GM23338 (cell line): Measurements from ENCODE around the gene AOC2. TPM values are rescaled to one million over a fixed set of nuclear protein-coding genes. Genes with fewer than 3 reads are reported as not detected.
A peak's percentile ranks its signal among the peaks of the same experiment; 100 is the strongest.

Experiments used
- ATAC-seq: fragments of 200-7000 bp; cut with Tn5 transposase; 3 replicates; pipeline ENCODE4 v1.9.1; 2020
- DNase-seq: peaks from one replicate; pipeline ENCODE4 v3.0.0-alpha.2; 2015; ENCODE audit warnings: low spot score
- H2AFZ ChIP-seq: fragments of 200-600 bp; sonication (generic); 2 replicates; pipeline ENCODE4 v1.8.0; 2016; ENCODE audit warnings: antibody characterized with exemption, mild to moderate bottlenecking, moderate library complexity
- H3F3A ChIP-seq: fragments of 200-600 bp; sonication (generic); replicated peaks from 2 replicates; pipeline ENCODE4 v1.8.0; 2017; ENCODE audit warnings: antibody characterized with exemption, mixed run types, low read depth
- H3K27ac ChIP-seq: fragments of 200-600 bp; sonication (generic); 2 replicates; pipeline ENCODE4 v1.6.1; 2016; ENCODE audit warnings: low read depth
- H3K27me3 ChIP-seq: fragments of 200-600 bp; sonication (generic); 2 replicates; pipeline ENCODE4 v1.8.0; 2016; ENCODE audit warnings: mild to moderate bottlenecking, mixed run types, moderate library complexity; ENCODE audit not compliant: insufficient read depth
- H3K36me3 ChIP-seq: fragments of 200-600 bp; sonication (generic); 2 replicates; pipeline ENCODE4 v1.8.0; 2016; ENCODE audit warnings: mild to moderate bottlenecking; ENCODE audit not compliant: insufficient read depth
- H3K4me1 ChIP-seq: fragments of 200-600 bp; sonication (generic); 2 replicates; pipeline ENCODE4 v1.8.0; 2016; ENCODE audit warnings: mild to moderate bottlenecking, moderate library complexity; ENCODE audit not compliant: insufficient read depth
- H3K4me2 ChIP-seq: fragments of 200-600 bp; sonication (generic); 2 replicates; pipeline ENCODE4 v1.7.1; 2017; ENCODE audit warnings: mixed run types
- H3K4me3 ChIP-seq: fragments of 200-600 bp; sonication (generic); 2 replicates; pipeline ENCODE4 v1.6.1; 2016; ENCODE audit warnings: mixed run types
- H3K79me2 ChIP-seq: fragments of 200-600 bp; sonication (generic); replicated peaks from 2 replicates; pipeline ENCODE4 v1.8.0; 2017; ENCODE audit warnings: mild to moderate bottlenecking; ENCODE audit not compliant: insufficient read depth
- H3K9me2 ChIP-seq: fragments of 200-600 bp; sonication (generic); 2 replicates; pipeline ENCODE4 v1.8.0; 2017; ENCODE audit not compliant: insufficient read depth
- H4K20me1 ChIP-seq: fragments of 200-600 bp; sonication (generic); replicated peaks from 2 replicates; pipeline ENCODE4 v1.8.0; 2017; ENCODE audit warnings: mild to moderate bottlenecking; ENCODE audit not compliant: insufficient read depth
- H3K27ac Mint-ChIP-seq: 2 replicates; pipeline ENCODE4 v1.8.0; 2020; ENCODE audit warnings: inconsistent platforms, mild to moderate bottlenecking, moderate library complexity, mixed read lengths
- H3K27me3 Mint-ChIP-seq: 3 replicates; pipeline ENCODE4 v1.8.0; 2022; ENCODE audit warnings: low read depth, mild to moderate bottlenecking, moderate library complexity, mixed read lengths, inconsistent platforms; ENCODE audit not compliant: insufficient read depth, poor library complexity
- H3K36me3 Mint-ChIP-seq: 3 replicates; pipeline ENCODE4 v1.8.0; 2021; ENCODE audit warnings: low read depth, mild to moderate bottlenecking, inconsistent platforms, moderate library complexity, mixed read lengths
- H3K4me1 Mint-ChIP-seq: 3 replicates; pipeline ENCODE4 v1.8.0; 2020; ENCODE audit warnings: mild to moderate bottlenecking, inconsistent platforms, mixed read lengths
- H3K4me3 Mint-ChIP-seq: 3 replicates; pipeline ENCODE4 v1.8.0; 2021; ENCODE audit warnings: moderate library complexity, mild to moderate bottlenecking, inconsistent platforms, mixed read lengths
- H3K9me3 Mint-ChIP-seq: 3 replicates; pipeline ENCODE4 v1.8.0; 2020; ENCODE audit warnings: moderate library complexity, mild to moderate bottlenecking, inconsistent platforms, mixed read lengths
- CREB1 ChIP-seq: fragments of 250-450 bp; sonication (Bioruptor Pico); IDR thresholded peaks from 2 replicates; pipeline ENCODE4 v1.5.0; 2020; ENCODE audit warnings: low read depth, mild to moderate bottlenecking, moderate library complexity
- EZH2 ChIP-seq: fragments of 200-600 bp; sonication (generic); IDR thresholded peaks from one replicate; pipeline ENCODE4 v1.8.0; 2017; ENCODE audit warnings: antibody characterized with exemption, mild to moderate bottlenecking, low read depth; ENCODE audit not compliant: unreplicated experiment
- EZH2phosphoT487 ChIP-seq: fragments of 200-600 bp; sonication (generic); IDR thresholded peaks from one replicate; pipeline ENCODE4 v1.8.1; 2018; ENCODE audit warnings: antibody characterized with exemption; ENCODE audit not compliant: unreplicated experiment
- JUNB ChIP-seq: IDR thresholded peaks from one replicate; pipeline ENCODE4 v1.6.1; 2016; ENCODE audit warnings: antibody characterized with exemption; ENCODE audit not compliant: unreplicated experiment
- NANOG ChIP-seq: IDR thresholded peaks from 2 replicates; pipeline ENCODE4 v1.6.1; 2016; ENCODE audit warnings: antibody characterized with exemption, borderline replicate concordance
- POLR2AphosphoS5 ChIP-seq: IDR thresholded peaks from 2 replicates; pipeline ENCODE4 v1.6.1; 2016; ENCODE audit warnings: antibody characterized with exemption, low read depth
- STAT1 ChIP-seq: IDR thresholded peaks from one replicate; pipeline ENCODE4 v1.6.1; 2016; ENCODE audit warnings: antibody characterized with exemption; ENCODE audit not compliant: unreplicated experiment
- ZNF114 ChIP-seq: fragments of 250-450 bp; sonication (Bioruptor Pico); IDR thresholded peaks from 2 replicates; pipeline ENCODE4 v1.5.0; 2020; ENCODE audit warnings: mild to moderate bottlenecking, moderate library complexity
- ZNF331 ChIP-seq: fragments of 250-450 bp; sonication (Bioruptor Pico); IDR thresholded peaks from 2 replicates; pipeline ENCODE4 v1.5.0; 2020; ENCODE audit warnings: low read depth, mild to moderate bottlenecking, moderate library complexity
- polyA plus RNA-seq: library from polyadenylated mRNA; unstranded; fragments of >200 nt; fragmentation: Nextera tagmentation; extraction: Ambion mirVana; gene quantifications from 2 replicates; pipeline ENCODE4 v1.2.1, GENCODE V29; 2016
- total RNA-seq: library from RNA; depleted of rRNA; stranded (reverse); fragments of >200 nt; shearing (Covaris generic); gene quantifications from 2 replicates; pipeline ENCODE4 v1.2.3, GENCODE V29; 2014
- TF ChIP-seq, protein P1 (sequence below): IDR thresholded peaks from one replicate; pipeline ENCODE4 v1.6.1; 2018; ENCODE audit warnings: antibody characterized with exemption; ENCODE audit not compliant: unreplicated experiment
- TF ChIP-seq, protein P2 (sequence below), 2 experiments: fragments of 200-600 bp in 1 of 2; sonication (generic) in 1 of 2; conservative IDR thresholded peaks; 2 replicates each; pipeline versions ENCODE4 v1.5.1 to v1.6.1; 2016 to 2017; ENCODE audit warnings: antibody characterized with exemption in 2 of 2, low read depth in 2 of 2, mild to moderate bottlenecking in 2 of 2, moderate library complexity in 1 of 2
- TF ChIP-seq, protein P3 (sequence below): IDR thresholded peaks from 2 replicates; pipeline ENCODE4 v1.6.1; 2016; ENCODE audit warnings: antibody characterized with exemption
- TF ChIP-seq, protein P4 (sequence below): fragments of 250-450 bp; sonication (Bioruptor Pico); IDR thresholded peaks from 2 replicates; pipeline ENCODE4 v1.5.0; 2020; ENCODE audit warnings: mild to moderate bottlenecking, moderate library complexity

The AOC2 gene
- total and polyA plus RNA-seq, 2 experiments from 2014 or later: 2.0 to 5.8 TPM

DNA sequence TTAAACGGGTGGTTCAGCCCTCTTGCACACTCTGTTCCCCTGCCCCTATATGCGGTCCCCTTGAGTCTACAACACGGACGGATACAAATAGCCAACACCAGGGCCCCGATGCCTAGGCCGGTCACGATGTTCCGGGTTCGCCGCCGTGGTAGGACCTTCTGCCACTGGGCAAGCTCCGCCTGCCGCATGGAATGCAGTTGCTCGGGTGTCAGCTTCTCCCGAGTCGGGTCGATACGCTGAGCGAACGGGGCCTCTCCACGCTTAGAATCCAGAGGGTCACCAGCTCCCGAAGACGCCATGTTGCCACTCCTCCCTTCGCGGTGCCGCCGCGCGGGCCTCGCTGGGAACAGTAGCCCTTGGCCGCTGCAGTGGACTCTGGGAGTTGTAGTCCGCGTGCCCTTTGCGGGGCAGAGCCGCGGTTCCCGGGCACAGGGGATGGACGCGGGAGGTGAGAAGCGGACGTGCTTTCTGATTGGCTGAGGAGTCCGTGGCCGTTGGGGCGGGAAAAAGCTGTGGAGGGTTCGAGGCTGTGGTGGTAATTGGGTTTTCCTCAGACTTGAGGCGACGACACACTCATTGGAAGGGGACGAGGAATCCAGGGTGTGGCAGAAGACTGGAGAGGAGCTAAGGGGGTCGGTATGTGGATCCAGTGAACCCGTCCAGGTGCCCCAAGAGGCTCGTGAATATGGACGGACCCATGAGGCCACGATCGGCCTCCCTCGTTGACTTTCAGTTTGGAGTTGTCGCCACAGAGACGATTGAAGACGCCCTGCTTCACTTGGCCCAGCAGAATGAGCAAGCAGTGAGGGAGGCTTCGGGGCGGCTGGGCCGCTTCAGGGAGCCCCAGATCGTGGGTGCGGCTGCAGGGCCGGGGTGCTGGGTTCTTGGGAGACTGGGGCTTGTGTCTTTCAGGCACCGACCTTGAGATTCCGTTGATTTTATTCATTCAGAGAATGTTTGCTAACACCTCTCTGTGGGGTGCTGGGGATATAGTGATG lies 45.7 kb upstream of the AOC2 start, which contains the start of the genes CNTD1 and COA3:
TSS of gene CNTD1 (plus strand) at position 479 of the 998 bp plus-strand sequence. CDS start at position 686, 207 bp downstream.
TSS of gene COA3 (minus strand) at position 322 of the 998 bp plus-strand sequence. CDS start at position 299, 23 bp downstream.
- peak within 1 kb of the TSS; percentile 80 for H3K4me2 ChIP-seq
- TF ChIP-seq JUNB (no peak), EZH2 (no peak), POLR2AphosphoS5 (peak; percentile 93), CREB1 (peak; percentile 19; the same call in 1 of the 2 replicates), EZH2phosphoT487 (no peak), ZNF331 (CRISPR knock-in tag) (no peak), NANOG (no peak), ZNF114 (CRISPR knock-in tag) (no peak), STAT1 (no peak)
- TF ChIP-seq, protein P1, sequence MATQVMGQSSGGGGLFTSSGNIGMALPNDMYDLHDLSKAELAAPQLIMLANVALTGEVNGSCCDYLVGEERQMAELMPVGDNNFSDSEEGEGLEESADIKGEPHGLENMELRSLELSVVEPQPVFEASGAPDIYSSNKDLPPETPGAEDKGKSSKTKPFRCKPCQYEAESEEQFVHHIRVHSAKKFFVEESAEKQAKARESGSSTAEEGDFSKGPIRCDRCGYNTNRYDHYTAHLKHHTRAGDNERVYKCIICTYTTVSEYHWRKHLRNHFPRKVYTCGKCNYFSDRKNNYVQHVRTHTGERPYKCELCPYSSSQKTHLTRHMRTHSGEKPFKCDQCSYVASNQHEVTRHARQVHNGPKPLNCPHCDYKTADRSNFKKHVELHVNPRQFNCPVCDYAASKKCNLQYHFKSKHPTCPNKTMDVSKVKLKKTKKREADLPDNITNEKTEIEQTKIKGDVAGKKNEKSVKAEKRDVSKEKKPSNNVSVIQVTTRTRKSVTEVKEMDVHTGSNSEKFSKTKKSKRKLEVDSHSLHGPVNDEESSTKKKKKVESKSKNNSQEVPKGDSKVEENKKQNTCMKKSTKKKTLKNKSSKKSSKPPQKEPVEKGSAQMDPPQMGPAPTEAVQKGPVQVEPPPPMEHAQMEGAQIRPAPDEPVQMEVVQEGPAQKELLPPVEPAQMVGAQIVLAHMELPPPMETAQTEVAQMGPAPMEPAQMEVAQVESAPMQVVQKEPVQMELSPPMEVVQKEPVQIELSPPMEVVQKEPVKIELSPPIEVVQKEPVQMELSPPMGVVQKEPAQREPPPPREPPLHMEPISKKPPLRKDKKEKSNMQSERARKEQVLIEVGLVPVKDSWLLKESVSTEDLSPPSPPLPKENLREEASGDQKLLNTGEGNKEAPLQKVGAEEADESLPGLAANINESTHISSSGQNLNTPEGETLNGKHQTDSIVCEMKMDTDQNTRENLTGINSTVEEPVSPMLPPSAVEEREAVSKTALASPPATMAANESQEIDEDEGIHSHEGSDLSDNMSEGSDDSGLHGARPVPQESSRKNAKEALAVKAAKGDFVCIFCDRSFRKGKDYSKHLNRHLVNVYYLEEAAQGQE: no peak
- TF ChIP-seq, protein P2, sequence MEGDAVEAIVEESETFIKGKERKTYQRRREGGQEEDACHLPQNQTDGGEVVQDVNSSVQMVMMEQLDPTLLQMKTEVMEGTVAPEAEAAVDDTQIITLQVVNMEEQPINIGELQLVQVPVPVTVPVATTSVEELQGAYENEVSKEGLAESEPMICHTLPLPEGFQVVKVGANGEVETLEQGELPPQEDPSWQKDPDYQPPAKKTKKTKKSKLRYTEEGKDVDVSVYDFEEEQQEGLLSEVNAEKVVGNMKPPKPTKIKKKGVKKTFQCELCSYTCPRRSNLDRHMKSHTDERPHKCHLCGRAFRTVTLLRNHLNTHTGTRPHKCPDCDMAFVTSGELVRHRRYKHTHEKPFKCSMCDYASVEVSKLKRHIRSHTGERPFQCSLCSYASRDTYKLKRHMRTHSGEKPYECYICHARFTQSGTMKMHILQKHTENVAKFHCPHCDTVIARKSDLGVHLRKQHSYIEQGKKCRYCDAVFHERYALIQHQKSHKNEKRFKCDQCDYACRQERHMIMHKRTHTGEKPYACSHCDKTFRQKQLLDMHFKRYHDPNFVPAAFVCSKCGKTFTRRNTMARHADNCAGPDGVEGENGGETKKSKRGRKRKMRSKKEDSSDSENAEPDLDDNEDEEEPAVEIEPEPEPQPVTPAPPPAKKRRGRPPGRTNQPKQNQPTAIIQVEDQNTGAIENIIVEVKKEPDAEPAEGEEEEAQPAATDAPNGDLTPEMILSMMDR (conservative IDR thresholded peaks at IDR 0.05; ENCODE audit: low read depth in 2 of 2): no peak
- TF ChIP-seq, protein P3, sequence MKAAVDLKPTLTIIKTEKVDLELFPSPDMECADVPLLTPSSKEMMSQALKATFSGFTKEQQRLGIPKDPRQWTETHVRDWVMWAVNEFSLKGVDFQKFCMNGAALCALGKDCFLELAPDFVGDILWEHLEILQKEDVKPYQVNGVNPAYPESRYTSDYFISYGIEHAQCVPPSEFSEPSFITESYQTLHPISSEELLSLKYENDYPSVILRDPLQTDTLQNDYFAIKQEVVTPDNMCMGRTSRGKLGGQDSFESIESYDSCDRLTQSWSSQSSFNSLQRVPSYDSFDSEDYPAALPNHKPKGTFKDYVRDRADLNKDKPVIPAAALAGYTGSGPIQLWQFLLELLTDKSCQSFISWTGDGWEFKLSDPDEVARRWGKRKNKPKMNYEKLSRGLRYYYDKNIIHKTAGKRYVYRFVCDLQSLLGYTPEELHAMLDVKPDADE: peak; percentile 91
- TF ChIP-seq, protein P4, sequence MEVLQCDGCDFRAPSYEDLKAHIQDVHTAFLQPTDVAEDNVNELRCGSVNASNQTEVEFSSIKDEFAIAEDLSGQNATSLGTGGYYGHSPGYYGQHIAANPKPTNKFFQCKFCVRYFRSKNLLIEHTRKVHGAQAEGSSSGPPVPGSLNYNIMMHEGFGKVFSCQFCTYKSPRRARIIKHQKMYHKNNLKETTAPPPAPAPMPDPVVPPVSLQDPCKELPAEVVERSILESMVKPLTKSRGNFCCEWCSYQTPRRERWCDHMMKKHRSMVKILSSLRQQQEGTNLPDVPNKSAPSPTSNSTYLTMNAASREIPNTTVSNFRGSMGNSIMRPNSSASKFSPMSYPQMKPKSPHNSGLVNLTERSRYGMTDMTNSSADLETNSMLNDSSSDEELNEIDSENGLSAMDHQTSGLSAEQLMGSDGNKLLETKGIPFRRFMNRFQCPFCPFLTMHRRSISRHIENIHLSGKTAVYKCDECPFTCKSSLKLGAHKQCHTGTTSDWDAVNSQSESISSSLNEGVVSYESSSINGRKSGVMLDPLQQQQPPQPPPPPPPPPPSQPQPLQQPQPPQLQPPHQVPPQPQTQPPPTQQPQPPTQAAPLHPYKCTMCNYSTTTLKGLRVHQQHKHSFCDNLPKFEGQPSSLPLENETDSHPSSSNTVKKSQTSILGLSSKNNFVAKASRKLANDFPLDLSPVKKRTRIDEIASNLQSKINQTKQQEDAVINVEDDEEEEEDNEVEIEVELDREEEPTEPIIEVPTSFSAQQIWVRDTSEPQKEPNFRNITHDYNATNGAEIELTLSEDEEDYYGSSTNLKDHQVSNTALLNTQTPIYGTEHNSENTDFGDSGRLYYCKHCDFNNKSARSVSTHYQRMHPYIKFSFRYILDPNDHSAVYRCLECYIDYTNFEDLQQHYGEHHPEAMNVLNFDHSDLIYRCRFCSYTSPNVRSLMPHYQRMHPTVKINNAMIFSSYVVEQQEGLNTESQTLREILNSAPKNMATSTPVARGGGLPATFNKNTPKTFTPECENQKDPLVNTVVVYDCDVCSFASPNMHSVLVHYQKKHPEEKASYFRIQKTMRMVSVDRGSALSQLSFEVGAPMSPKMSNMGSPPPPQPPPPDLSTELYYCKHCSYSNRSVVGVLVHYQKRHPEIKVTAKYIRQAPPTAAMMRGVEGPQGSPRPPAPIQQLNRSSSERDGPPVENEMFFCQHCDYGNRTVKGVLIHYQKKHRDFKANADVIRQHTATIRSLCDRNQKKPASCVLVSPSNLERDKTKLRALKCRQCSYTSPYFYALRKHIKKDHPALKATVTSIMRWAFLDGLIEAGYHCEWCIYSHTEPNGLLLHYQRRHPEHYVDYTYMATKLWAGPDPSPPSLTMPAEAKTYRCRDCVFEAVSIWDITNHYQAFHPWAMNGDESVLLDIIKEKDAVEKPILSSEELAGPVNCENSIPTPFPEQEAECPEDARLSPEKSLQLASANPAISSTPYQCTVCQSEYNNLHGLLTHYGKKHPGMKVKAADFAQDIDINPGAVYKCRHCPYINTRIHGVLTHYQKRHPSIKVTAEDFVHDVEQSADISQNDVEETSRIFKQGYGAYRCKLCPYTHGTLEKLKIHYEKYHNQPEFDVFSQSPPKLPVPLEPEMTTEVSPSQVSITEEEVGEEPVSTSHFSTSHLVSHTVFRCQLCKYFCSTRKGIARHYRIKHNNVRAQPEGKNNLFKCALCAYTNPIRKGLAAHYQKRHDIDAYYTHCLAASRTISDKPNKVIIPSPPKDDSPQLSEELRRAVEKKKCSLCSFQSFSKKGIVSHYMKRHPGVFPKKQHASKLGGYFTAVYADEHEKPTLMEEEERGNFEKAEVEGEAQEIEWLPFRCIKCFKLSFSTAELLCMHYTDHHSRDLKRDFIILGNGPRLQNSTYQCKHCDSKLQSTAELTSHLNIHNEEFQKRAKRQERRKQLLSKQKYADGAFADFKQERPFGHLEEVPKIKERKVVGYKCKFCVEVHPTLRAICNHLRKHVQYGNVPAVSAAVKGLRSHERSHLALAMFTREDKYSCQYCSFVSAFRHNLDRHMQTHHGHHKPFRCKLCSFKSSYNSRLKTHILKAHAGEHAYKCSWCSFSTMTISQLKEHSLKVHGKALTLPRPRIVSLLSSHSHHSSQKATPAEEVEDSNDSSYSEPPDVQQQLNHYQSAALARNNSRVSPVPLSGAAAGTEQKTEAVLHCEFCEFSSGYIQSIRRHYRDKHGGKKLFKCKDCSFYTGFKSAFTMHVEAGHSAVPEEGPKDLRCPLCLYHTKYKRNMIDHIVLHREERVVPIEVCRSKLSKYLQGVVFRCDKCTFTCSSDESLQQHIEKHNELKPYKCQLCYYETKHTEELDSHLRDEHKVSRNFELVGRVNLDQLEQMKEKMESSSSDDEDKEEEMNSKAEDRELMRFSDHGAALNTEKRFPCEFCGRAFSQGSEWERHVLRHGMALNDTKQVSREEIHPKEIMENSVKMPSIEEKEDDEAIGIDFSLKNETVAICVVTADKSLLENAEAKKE (CRISPR knock-in tag): no peak
- peak within 1 kb of the TSS; percentile 90 for H3K4me3 ChIP-seq
- peaks cover 6% of the 10 kb centered on the region; the same call in 1 of the 2 replicates for H3K4me1 ChIP-seq
- peak; percentile 100 for ATAC-seq
- peak within 1 kb of the TSS; percentile 87 for H2AFZ ChIP-seq
- H3K27me3 ChIP-seq: peaks cover 18% of the 10 kb centered on the region
- peaks cover 19% of the 10 kb centered on the region for H3K27me3 Mint-ChIP-seq
- no peak within 1 kb of the TSS for H3K27ac ChIP-seq
- peaks cover 5% of the 10 kb centered on the region; the same call in 1 of the 3 replicates for H3K4me1 Mint-ChIP-seq
- H3K9me3 Mint-ChIP-seq: peaks cover 14% of the 10 kb centered on the region
- peak; percentile 96 for DNase-seq
- no peaks in the 10 kb centered on the region for H4K20me1 ChIP-seq
- H3K4me3 Mint-ChIP-seq: peak within 1 kb of the TSS; percentile 94
- H3K9me2 ChIP-seq: no peaks in the 10 kb centered on the region
- H3F3A ChIP-seq: no peaks in the 10 kb centered on the region
- H3K36me3 ChIP-seq: no peaks in the 10 kb centered on the region
- H3K27ac Mint-ChIP-seq: peak within 1 kb of the TSS; percentile 88
- peaks cover 11% of the 10 kb centered on the region for H3K36me3 Mint-ChIP-seq
- peaks cover 8% of the 10 kb centered on the region for H3K79me2 ChIP-seq
